Panc1 (cell line): ENCODE data around the gene CPD. TPM values are rescaled to one million over a fixed set of nuclear protein-coding genes. Genes with fewer than 3 reads are reported as not detected.
"Not testable (repeated sequence)": the region's sequence is repeated elsewhere in the genome, so short reads cannot be mapped to it uniquely, and the experiment has no call there.

Experiments
- ATAC-seq: fragments of 200-7000 bp; cut with Tn5 transposase; 2 replicates; pipeline ENCODE4 v1.9.1; 2020; ENCODE audit warnings: mild to moderate bottlenecking, moderate library complexity
- BruUV-seq: library from RNA; stranded (reverse); fragments of 400-500 nt; replicated peaks from 2 replicates; lab custom pipeline; 2021; lab: Mats Ljungman, UMichigan
- CTCF ChIA-PET: fragments of 300-600 bp; sonication (Branson Sonifier 250); formaldehyde crosslinking; loops from one replicate; lab custom pipeline; 2022; ENCODE audit warnings: antibody characterized with exemption; lab: Charles Lee
- POLR2A ChIA-PET: fragments of 300-600 bp; sonication (Branson Sonifier 250); formaldehyde crosslinking; loops from one replicate; lab custom pipeline; 2022; ENCODE audit warnings: antibody characterized with exemption; lab: Charles Lee
- DNase-seq: peaks from one replicate; pipeline ENCODE4 v3.0.0-alpha.2; 2010; ENCODE audit warnings: low read depth, low spot score
- H3K27ac ChIP-seq: 2 replicates; pipeline ENCODE4 v1.5.1; 2011; ENCODE audit warnings: mild to moderate bottlenecking, low read length, inconsistent platforms
- H3K27me3 ChIP-seq: fragments of 200-500 bp; sonication (Bioruptor generic); 2 replicates; pipeline ENCODE4 v1.6.0; 2014; ENCODE audit warnings: low read length, inconsistent platforms; ENCODE audit not compliant: control insufficient read depth, insufficient read depth
- H3K36me3 ChIP-seq: fragments of 200-500 bp; sonication (Bioruptor generic); 2 replicates; pipeline ENCODE4 v1.5.1; 2014; ENCODE audit warnings: inconsistent platforms, mild to moderate bottlenecking, low read length, moderate library complexity; ENCODE audit not compliant: control insufficient read depth, insufficient read depth
- H3K4me1 ChIP-seq: 2 replicates; pipeline ENCODE4 v1.5.1; 2011; ENCODE audit warnings: inconsistent platforms, mild to moderate bottlenecking, low read length, moderate library complexity; ENCODE audit not compliant: control insufficient read depth, insufficient read depth
- H3K4me3 ChIP-seq, 2 experiments: 2 replicates each; pipeline ENCODE4 v1.5.1; 2011 to 2012; ENCODE audit warnings: low read depth in 2 of 2, low read length in 2 of 2, mild to moderate bottlenecking in 2 of 2, inconsistent platforms in 1 of 2, moderate library complexity in 1 of 2
- H3K9me3 ChIP-seq: fragments of 200-500 bp; sonication (Bioruptor generic); 2 replicates; pipeline ENCODE4 v1.5.1; 2014; ENCODE audit warnings: low read depth, mild to moderate bottlenecking, inconsistent platforms, low read length, moderate library complexity; ENCODE audit not compliant: control insufficient read depth, insufficient read depth
- CTCF ChIP-seq: fragments of 450-650 bp; IDR thresholded peaks from 2 replicates; pipeline ENCODE4 v1.5.1; 2017; ENCODE audit warnings: mild to moderate bottlenecking
- POLR2AphosphoS5 ChIP-seq: IDR thresholded peaks from 2 replicates; pipeline ENCODE4 v1.6.1; 2012; ENCODE audit warnings: mild to moderate bottlenecking, low read depth, low read length, moderate library complexity
- REST ChIP-seq, 2 experiments: IDR thresholded peaks; 2 replicates each; pipeline ENCODE4 v1.6.1; 2011 to 2012; ENCODE audit warnings: low read depth in 2 of 2, control low read depth in 1 of 2, low read length in 1 of 2, mild to moderate bottlenecking in 1 of 2, moderate library complexity in 1 of 2; ENCODE audit not compliant: insufficient read depth in 1 of 2
- SIN3A ChIP-seq: IDR thresholded peaks from 2 replicates; pipeline ENCODE4 v1.6.1; 2012; ENCODE audit warnings: low read depth, mild to moderate bottlenecking, low read length, moderate library complexity, borderline replicate concordance; ENCODE audit not compliant: insufficient read depth
- TCF7L2 ChIP-seq: IDR thresholded peaks from 2 replicates; pipeline ENCODE4 v1.6.1; 2011; ENCODE audit warnings: mild to moderate bottlenecking, low read depth, low read length, inconsistent platforms
- in situ Hi-C: cut with HindIII; loops from 2 replicates; pipeline ENCODE4 v1.10.0; 2016; ENCODE audit warnings: low sequenced_read_pairs, low pct_unique_long_range_greater_than_20kb
- intact Hi-C: fragments of 100-400 bp; cut with micrococcal nuclease; formaldehyde crosslinking; loops from one replicate; pipeline ENCODE4 v1.10.0; 2022; ENCODE audit not compliant: unreplicated experiment
- total RNA-seq: library from RNA; stranded (reverse); gene quantifications from one replicate; pipeline ENCODE4 v1.2.1, GENCODE V29; 2021; ENCODE audit not compliant: unreplicated experiment

CPD gene
- total RNA-seq, 1 experiment from 2014 or later: 93.0 TPM

- H3K27me3 ChIP-seq: no peaks in the 10 kb centered on the region
- POLR2A ChIA-PET: no interaction called here
- H3K27ac ChIP-seq: no peak overlapping the region
- DNase-seq: no peak
- H3K9me3 ChIP-seq: no peaks in the 10 kb centered on the region
- no peaks in the 10 kb centered on the region; the same call in 1 of the 2 replicates for H3K4me1 ChIP-seq
- ATAC-seq: no peak
- CTCF ChIA-PET: no interaction called here
- no peak overlapping the region for H3K4me3 ChIP-seq
- intact Hi-C loops (no loop called here), in situ Hi-C loops (no loop called here)
- TF ChIP-seq SIN3A: no peak
- no peak for TF ChIP-seq TCF7L2
- TF ChIP-seq POLR2AphosphoS5: no peak
- TF ChIP-seq REST (IDR thresholded peaks at IDR 0.05; ENCODE audit: insufficient read depth in 1 of 2, low read depth in 2 of 2, low read length in 1 of 2): no peak
- H3K36me3 ChIP-seq: no peaks in the 10 kb centered on the region
- BruUV-seq: no TSS peak
Observed at GRCh38 chr17:30401097-30401496, 22.4 kb downstream of the CPD start.

GRCh38 chr17:30405161-30405560, 26.4 kb downstream of the CPD start:
- CTCF ChIA-PET: no interaction called here
- H3K27ac ChIP-seq: no peak overlapping the region
- no peaks in the 10 kb centered on the region for H3K9me3 ChIP-seq
- H3K27me3 ChIP-seq: no peaks in the 10 kb centered on the region
- intact Hi-C loops (no loop called here), in situ Hi-C loops (no loop called here)
- no peak for TF ChIP-seq POLR2AphosphoS5
- TF ChIP-seq CTCF: no peak
- no peak for DNase-seq
- POLR2A ChIA-PET: no interaction called here
- H3K4me1 ChIP-seq: no peaks in the 10 kb centered on the region; the same call in 1 of the 2 replicates
- H3K4me3 ChIP-seq: no peak overlapping the region
- BruUV-seq: no TSS peak
- H3K36me3 ChIP-seq: no peaks in the 10 kb centered on the region
- no peak for ATAC-seq

- BruUV-seq, H3K9me3 ChIP-seq, POLR2A ChIA-PET, ATAC-seq, DNase-seq, H3K27ac ChIP-seq, H3K4me3 ChIP-seq, H3K27me3 ChIP-seq, H3K36me3 ChIP-seq, intact Hi-C loops, CTCF ChIA-PET, H3K4me1 ChIP-seq, in situ Hi-C loops: not testable (repeated sequence)
Observed at GRCh38 chr17:30410627-30411026, 31.9 kb downstream of the CPD start.

GRCh38 chr17:30412008-30412496, 33.3 kb downstream of the CPD start:
- in situ Hi-C loops, H3K36me3 ChIP-seq, CTCF ChIA-PET, POLR2A ChIA-PET, H3K27ac ChIP-seq, H3K27me3 ChIP-seq, H3K4me3 ChIP-seq, H3K4me1 ChIP-seq, intact Hi-C loops, H3K9me3 ChIP-seq, ATAC-seq, DNase-seq, BruUV-seq: not testable (repeated sequence)
